ENCODE results near the gene TPSB2.
"Not testable (repeated sequence)": the region's sequence is repeated elsewhere in the genome, so short reads cannot be mapped to it uniquely, and the experiment has no call there.

TPSB2 gene

GRCh38 chr16:1189455-1189854 is 40.5 kb downstream of the TPSB2 start:
- no peak overlapping the region for H3K4me3 ChIP-seq (ENCODE audit: control insufficient read depth, low read depth, low read length)
- DNase-seq (ENCODE audit: low read depth) = no peak
- no peak for TF ChIP-seq CTCF (IDR thresholded peaks at IDR 0.05; ENCODE audit: control insufficient read depth, insufficient read depth, low read depth, low read length, missing control alignments)

DNA sequence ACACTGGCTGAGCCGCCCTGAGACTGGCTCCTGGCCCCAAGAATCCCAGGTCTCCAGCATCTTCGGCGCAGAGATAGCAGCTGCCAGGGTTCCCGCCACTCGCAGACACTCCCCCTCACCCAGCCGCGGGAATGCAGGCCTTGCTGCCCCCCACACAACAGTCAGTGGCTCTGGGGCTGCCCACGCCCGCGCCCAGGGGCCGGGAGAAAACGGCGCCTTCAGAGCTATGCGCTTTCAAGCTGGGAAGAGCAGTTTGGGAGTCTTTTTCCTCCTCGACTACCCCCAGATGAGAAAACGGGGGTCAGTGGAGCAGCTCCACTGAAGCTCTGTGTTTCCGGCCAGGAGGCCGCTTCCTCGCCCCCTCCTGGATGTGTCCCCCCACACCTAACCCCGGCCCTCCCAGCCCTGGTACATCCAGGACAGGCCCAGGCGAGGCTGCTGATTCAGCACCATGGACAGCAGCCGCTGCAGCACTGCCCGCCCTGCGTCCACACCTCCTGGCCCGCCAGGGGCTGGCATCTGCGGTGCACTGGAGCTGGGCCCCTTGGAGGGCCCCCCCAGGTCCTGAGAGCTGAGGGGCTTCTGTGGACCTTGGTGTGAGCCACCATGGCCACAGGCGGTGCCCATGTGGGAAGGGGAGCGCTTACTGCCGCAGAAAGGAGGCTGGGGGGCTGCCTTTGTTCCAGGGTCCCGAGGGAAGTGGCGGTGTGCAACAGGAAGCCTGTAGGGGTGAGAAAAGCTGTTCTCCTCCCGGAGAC is 41.4 kb downstream of the TPSB2 start:
- no peak for TF ChIP-seq CTCF (IDR thresholded peaks at IDR 0.05; ENCODE audit: control insufficient read depth, insufficient read depth, low read depth, low read length, missing control alignments)
- H3K4me3 ChIP-seq (ENCODE audit: control insufficient read depth, low read depth, low read length) = no peak overlapping the region
- DNase-seq (ENCODE audit: low read depth) = no peak

GRCh38 chr16:1185460-1186207 is 44.4 kb downstream of the TPSB2 start:
- DNase-seq (ENCODE audit: low read depth); H3K4me3 ChIP-seq (ENCODE audit: control insufficient read depth, low read depth, low read length): not testable (repeated sequence)

DNA sequence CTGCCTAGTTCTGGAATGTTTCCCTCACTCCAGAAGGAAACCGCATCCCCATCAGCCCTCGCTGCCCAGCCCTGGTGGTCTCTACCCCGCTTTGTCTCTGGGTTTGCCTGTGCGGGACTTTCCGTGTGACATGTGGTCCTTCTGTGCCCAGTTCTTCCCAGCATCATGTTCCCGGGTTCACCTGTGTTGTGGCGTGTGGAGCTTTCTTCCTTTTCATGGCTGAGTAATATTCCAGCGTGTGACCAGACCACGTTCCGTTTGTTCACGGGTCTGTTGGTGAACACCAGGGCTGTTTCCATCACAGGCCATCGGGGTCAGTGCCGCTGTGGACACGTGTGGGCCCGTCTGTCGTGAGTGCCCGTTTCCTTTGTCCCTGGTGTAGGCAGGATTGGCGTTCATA is 45.0 kb downstream of the TPSB2 start:
- no peak for DNase-seq (ENCODE audit: low read depth)
- no peak for TF ChIP-seq CTCF (IDR thresholded peaks at IDR 0.05; ENCODE audit: control insufficient read depth, insufficient read depth, low read depth, low read length, missing control alignments)
- no peak overlapping the region for H3K4me3 ChIP-seq (ENCODE audit: control insufficient read depth, low read depth, low read length)

DNA sequence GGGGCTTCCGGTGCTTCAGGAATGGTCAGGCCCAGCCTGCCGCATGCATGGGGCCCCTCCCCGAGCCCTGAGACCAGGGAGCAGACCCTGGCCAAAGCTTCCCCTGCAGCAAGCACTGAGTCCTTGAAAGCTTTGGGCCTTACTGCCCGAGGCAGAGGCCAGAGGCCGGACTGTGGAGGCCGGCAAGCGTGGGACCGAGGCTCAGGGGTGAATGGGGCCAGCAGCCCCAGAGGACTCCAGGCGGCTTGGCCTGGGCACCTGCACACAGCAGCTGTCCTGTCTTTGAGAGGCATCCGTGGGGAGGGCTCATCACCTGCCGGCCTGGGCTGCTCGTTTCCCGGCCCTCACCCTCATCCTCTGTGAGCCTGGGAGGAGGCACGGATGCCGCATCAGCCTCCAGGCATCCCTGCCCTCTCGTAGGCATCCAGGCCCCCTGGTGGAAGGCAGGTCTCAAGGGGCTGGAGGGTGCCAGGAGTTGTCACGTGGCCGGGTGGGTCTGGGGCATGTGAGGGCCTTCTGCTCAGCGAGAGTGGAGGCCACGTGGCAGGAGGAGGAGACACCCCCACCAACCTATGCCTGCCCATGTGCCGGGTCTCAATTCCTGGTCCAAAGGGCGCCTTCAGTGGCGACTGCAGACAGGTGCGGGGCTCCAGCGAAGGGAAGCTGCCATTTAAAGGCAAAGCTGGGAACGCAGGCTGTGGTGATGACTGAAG is 45.7 kb downstream of the TPSB2 start:
- no peak for DNase-seq (ENCODE audit: low read depth)
- H3K4me3 ChIP-seq (ENCODE audit: control insufficient read depth, low read depth, low read length) = no peak overlapping the region
- no peak for TF ChIP-seq CTCF (IDR thresholded peaks at IDR 0.05; ENCODE audit: control insufficient read depth, insufficient read depth, low read depth, low read length, missing control alignments)

DNA sequence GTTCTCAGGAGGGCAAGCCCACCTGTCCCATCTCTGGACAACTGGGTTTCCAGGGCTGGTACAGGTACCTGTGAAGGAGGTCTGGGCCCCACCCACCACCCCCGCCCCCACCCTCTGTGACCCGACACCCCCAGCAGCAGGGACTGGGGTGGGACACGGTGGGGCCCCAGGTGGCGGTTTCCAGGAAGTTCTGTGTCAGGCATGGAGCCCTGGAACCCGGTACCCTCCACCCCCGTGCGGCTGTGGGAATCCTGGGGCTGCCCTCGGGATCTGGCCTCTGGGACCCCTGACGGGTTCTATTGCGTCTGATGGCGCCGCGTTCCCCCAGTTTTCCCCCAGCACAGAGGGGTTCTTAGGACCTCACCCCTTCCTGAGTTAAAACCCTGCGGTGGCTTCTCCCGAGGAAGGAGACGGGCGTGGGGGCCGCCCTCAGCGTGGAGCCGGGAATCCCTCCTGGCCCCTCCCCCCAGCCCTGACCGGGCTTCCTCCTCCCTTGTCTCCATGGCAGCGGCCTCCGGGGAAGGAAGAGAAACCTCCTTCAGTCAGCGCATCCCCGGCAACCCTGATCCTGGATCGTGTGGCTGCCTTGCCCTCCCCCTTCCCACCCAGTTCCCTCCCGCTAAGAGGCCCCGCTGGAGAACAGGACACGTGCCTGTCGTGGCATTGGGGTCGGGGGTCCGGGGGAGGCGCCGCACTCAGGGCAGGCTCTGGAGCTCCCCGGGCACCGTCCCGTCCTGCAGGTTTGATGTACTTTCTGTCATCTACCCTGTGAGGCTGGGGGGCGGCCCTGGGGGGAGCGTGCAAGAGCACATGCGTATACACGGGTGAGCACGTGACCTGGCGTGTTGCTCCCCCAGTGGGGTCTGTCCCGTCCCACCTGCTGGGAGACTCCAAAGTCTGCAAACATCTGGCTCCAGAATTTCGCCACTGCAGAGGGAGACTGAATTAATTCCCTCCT is 46.8 kb downstream of the TPSB2 start:
- H3K4me3 ChIP-seq (ENCODE audit: control insufficient read depth, low read depth, low read length) = no peak overlapping the region
- TF ChIP-seq CTCF (IDR thresholded peaks at IDR 0.05; ENCODE audit: control insufficient read depth, insufficient read depth, low read depth, low read length, missing control alignments) = no peak
- no peak for DNase-seq (ENCODE audit: low read depth)

All from AG09309 (cell line).